ENCODE results near the gene RAP1GAP2.
A peak's percentile ranks its signal among the peaks of the same experiment; 100 is the strongest.

The RAP1GAP2 gene

GRCh38 chr17:2911755-2912111 lies 115.5 kb downstream of the RAP1GAP2 start:
- DNase-seq (ENCODE audit: low spot score): no peak

GRCh38 chr17:2912754-2913153 lies 116.5 kb downstream of the RAP1GAP2 start:
- no peak for DNase-seq (ENCODE audit: low spot score)

- no peak for DNase-seq (ENCODE audit: low spot score)
These were observed 120.2 kb downstream of the RAP1GAP2 start for GRCh38 chr17:2916461-2916860.

GRCh38 chr17:2921443-2921842 lies 125.2 kb downstream of the RAP1GAP2 start:
- DNase-seq (ENCODE audit: low spot score): no peak

- no peak for DNase-seq (ENCODE audit: low spot score)
These were observed 128.0 kb downstream of the RAP1GAP2 start for GRCh38 chr17:2924211-2924610.

GRCh38 chr17:2925011-2925410 lies 128.8 kb downstream of the RAP1GAP2 start:
- DNase-seq (ENCODE audit: low spot score): no peak

- DNase-seq (ENCODE audit: low spot score): no peak
These were observed 129.9 kb downstream of the RAP1GAP2 start for GRCh38 chr17:2926019-2926650.

- DNase-seq (ENCODE audit: low spot score): no peak
These were observed 132.2 kb downstream of the RAP1GAP2 start for GRCh38 chr17:2928294-2928890.

GRCh38 chr17:2929881-2930533 lies 133.8 kb downstream of the RAP1GAP2 start:
- DNase-seq (ENCODE audit: low spot score): peak; percentile 32

- DNase-seq (ENCODE audit: low spot score): no peak
These were observed 135.6 kb downstream of the RAP1GAP2 start for GRCh38 chr17:2931876-2932275.

- no peak for DNase-seq (ENCODE audit: low spot score)
These were observed 136.7 kb downstream of the RAP1GAP2 start for GRCh38 chr17:2932946-2933345.

- DNase-seq (ENCODE audit: low spot score): no peak
These were observed 137.4 kb downstream of the RAP1GAP2 start for GRCh38 chr17:2933606-2934005.

GRCh38 chr17:2935632-2936031 lies 139.4 kb downstream of the RAP1GAP2 start:
- DNase-seq (ENCODE audit: low spot score): no peak

- DNase-seq (ENCODE audit: low spot score): no peak
These were observed 140.1 kb downstream of the RAP1GAP2 start for GRCh38 chr17:2936351-2936750.

- DNase-seq (ENCODE audit: low spot score): no peak
These were observed 140.6 kb downstream of the RAP1GAP2 start for GRCh38 chr17:2936771-2937321.

GRCh38 chr17:2937331-2938003 lies 141.2 kb downstream of the RAP1GAP2 start:
- no peak for DNase-seq (ENCODE audit: low spot score)

- DNase-seq (ENCODE audit: low spot score): no peak
These were observed 143.6 kb downstream of the RAP1GAP2 start for GRCh38 chr17:2939714-2940351.

- DNase-seq (ENCODE audit: low spot score): no peak
These were observed 144.1 kb downstream of the RAP1GAP2 start for GRCh38 chr17:2940352-2940751.

- no peak for DNase-seq (ENCODE audit: low spot score)
These were observed 147.7 kb downstream of the RAP1GAP2 start for GRCh38 chr17:2943981-2944380.

- DNase-seq (ENCODE audit: low spot score): no peak
These were observed 149.1 kb downstream of the RAP1GAP2 start for GRCh38 chr17:2945299-2945698.

GRCh38 chr17:2946144-2946543 lies 149.9 kb downstream of the RAP1GAP2 start:
- DNase-seq (ENCODE audit: low spot score): no peak

GRCh38 chr17:2947588-2947950 lies 151.3 kb downstream of the RAP1GAP2 start:
- DNase-seq (ENCODE audit: low spot score): no peak

All from LoVo (cell line).